ENCODE results near the gene AICDA. TPM values are rescaled to one million over a fixed set of nuclear protein-coding genes. Genes with fewer than 3 reads are reported as not detected.

AICDA gene
- 0.13 to 0.28 TPM (median 0.24 TPM) in 5 replicates for total RNA-seq (2022; extraction: Qiagen RNA extraction)

DNA sequence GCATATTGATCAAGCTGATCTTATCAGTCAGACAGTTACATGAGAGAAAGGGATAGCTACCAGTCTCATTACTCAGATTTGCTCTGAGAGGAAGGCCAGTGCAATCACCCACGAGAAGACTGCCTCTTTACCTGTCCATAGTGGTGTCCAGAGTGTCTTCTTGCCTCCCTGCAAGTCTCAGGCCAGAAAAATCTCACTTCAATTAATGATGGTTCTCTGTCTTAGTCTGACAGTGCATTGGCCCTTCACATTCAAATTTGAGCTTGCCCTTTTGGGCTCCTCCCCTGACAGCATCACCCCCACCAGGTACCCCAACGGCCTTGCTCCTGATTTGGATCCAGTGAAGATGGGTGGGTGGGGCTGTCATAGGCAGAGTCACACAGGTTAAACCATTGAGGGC lies at the start of gene AICDA:
Gene AICDA, minus strand, starts transcription at position 231 of the 400 bp plus-strand sequence. Its CDS starts 92 bp downstream, at position 139.

Other genes with a start within 250 kb of the AICDA start
- gene CLEC6A, start 156.9 kb downstream of the AICDA start, total RNA-seq (2022; extraction: Qiagen RNA extraction): not detected in 5 replicates
- gene CLEC4D, start 99.4 kb downstream of the AICDA start, total RNA-seq (2022; extraction: Qiagen RNA extraction): not detected in 5 replicates
- gene CLEC4E, start 72.0 kb downstream of the AICDA start, total RNA-seq (2022; extraction: Qiagen RNA extraction): 0.09 to 0.37 TPM (median 0.36 TPM) in 5 replicates
- 0.12 to 0.49 TPM (median 0.23 TPM) in 5 replicates for gene MFAP5, start 50.0 kb upstream of the AICDA start, total RNA-seq (2022; extraction: Qiagen RNA extraction)
- gene RIMKLB, start 85.1 kb upstream of the AICDA start, total RNA-seq (2022; extraction: Qiagen RNA extraction): 16.5 to 22.9 TPM (median 19.8 TPM) in 5 replicates
- not detected in 5 replicates for gene A2ML1, start 209.8 kb upstream of the AICDA start, total RNA-seq (2022; extraction: Qiagen RNA extraction)